Mesenchymal stem cell (in vitro differentiated cells and primary cell): ENCODE results near the gene YPEL1.
A peak's percentile ranks its signal among the peaks of the same experiment; 100 is the strongest.

ENCODE experiments used
- DNase-seq: peaks from one replicate; pipeline ENCODE4 v3.0.0-alpha.2; 2013
- H2AFZ ChIP-seq: one replicate; pipeline ENCODE4 v1.6.1; 2013; ENCODE audit warnings: low read depth, mild to moderate bottlenecking, control low read depth, inconsistent platforms, low read length, moderate library complexity
- H2AK5ac ChIP-seq: 2 replicates; pipeline ENCODE4 v1.6.1; 2013; ENCODE audit warnings: low read length, moderate library complexity, mild to moderate bottlenecking, inconsistent platforms; ENCODE audit not compliant: severe bottlenecking
- H2BK120ac ChIP-seq: one replicate; pipeline ENCODE4 v1.6.1; 2013; ENCODE audit warnings: low read depth, mild to moderate bottlenecking, inconsistent platforms, low read length, moderate library complexity
- H2BK12ac ChIP-seq, 2 experiments: one replicate each; pipeline ENCODE4 v1.6.1; 2013; ENCODE audit warnings: inconsistent platforms in 2 of 2, low read length in 2 of 2, mild to moderate bottlenecking in 2 of 2, moderate library complexity in 2 of 2, control low read depth in 1 of 2
- H2BK15ac ChIP-seq: one replicate; pipeline ENCODE4 v1.6.1; 2013; ENCODE audit warnings: mild to moderate bottlenecking, low read depth, inconsistent platforms; ENCODE audit not compliant: poor library complexity, severe bottlenecking
- H2BK5ac ChIP-seq: 2 replicates; pipeline ENCODE4 v1.6.1; 2013; ENCODE audit warnings: low read depth, mild to moderate bottlenecking, low read length, control low read depth, inconsistent platforms; ENCODE audit not compliant: poor library complexity, severe bottlenecking
- H3K14ac ChIP-seq, 2 experiments: one replicate each; pipeline ENCODE4 v1.6.1; 2013; ENCODE audit warnings: inconsistent platforms in 2 of 2, low read length in 2 of 2, control low read depth in 1 of 2, mild to moderate bottlenecking in 1 of 2, moderate library complexity in 1 of 2
- H3K18ac ChIP-seq, 2 experiments: one replicate each; pipeline ENCODE4 v1.6.1; 2013; ENCODE audit warnings: inconsistent platforms in 2 of 2, low read length in 2 of 2, control low read depth in 1 of 2, low read depth in 1 of 2, mild to moderate bottlenecking in 1 of 2
- H3K23ac ChIP-seq, 2 experiments: one replicate each; pipeline ENCODE4 v1.6.1; 2013; ENCODE audit warnings: inconsistent platforms in 2 of 2, low read length in 2 of 2, mild to moderate bottlenecking in 2 of 2, moderate library complexity in 2 of 2, control low read depth in 1 of 2
- H3K27ac ChIP-seq: 2 replicates; pipeline ENCODE4 v1.5.1; 2013; ENCODE audit warnings: mild to moderate bottlenecking, moderate library complexity, low read length, control low read depth, inconsistent platforms; ENCODE audit not compliant: poor library complexity, severe bottlenecking
- H3K27me3 ChIP-seq, 2 experiments: 2 replicates each; pipeline versions ENCODE4 v1.6.1 to v1.7.0; 2013; ENCODE audit warnings: low read length in 2 of 2, mild to moderate bottlenecking in 2 of 2, moderate library complexity in 2 of 2, control low read depth in 1 of 2, inconsistent platforms in 1 of 2; ENCODE audit not compliant: control insufficient read depth in 1 of 2, insufficient read depth in 1 of 2
- H3K36me3 ChIP-seq, 2 experiments: 2 replicates each; pipeline versions ENCODE4 v1.6.1 to v1.7.0; 2013; ENCODE audit warnings: low read length in 2 of 2, control low read depth in 1 of 2, inconsistent platforms in 1 of 2, low read depth in 1 of 2, mild to moderate bottlenecking in 1 of 2; ENCODE audit not compliant: insufficient read depth in 2 of 2, control insufficient read depth in 1 of 2
- H3K4ac ChIP-seq, 2 experiments: one replicate each; pipeline ENCODE4 v1.6.1; 2013; ENCODE audit warnings: inconsistent platforms in 2 of 2, low read length in 2 of 2, mild to moderate bottlenecking in 2 of 2, moderate library complexity in 2 of 2, control low read depth in 1 of 2, low read depth in 1 of 2
- H3K4me1 ChIP-seq: 2 replicates; pipeline ENCODE4 v1.6.1; 2013; ENCODE audit warnings: low read depth, low read length, control low read depth; ENCODE audit not compliant: control insufficient read depth, insufficient read depth
- H3K4me2 ChIP-seq: 2 replicates; pipeline ENCODE4 v1.6.1; 2013; ENCODE audit warnings: low read length, mild to moderate bottlenecking, inconsistent platforms; ENCODE audit not compliant: poor library complexity, severe bottlenecking
- H3K4me3 ChIP-seq, 2 experiments: 2 replicates each; pipeline versions ENCODE4 v1.5.1 to v1.7.0; 2013; ENCODE audit warnings: low read length in 2 of 2, mild to moderate bottlenecking in 2 of 2, control low read depth in 1 of 2, low read depth in 1 of 2; ENCODE audit not compliant: insufficient read depth in 1 of 2
- H3K79me1 ChIP-seq: replicated peaks from 2 replicates; pipeline ENCODE4 v1.6.1; 2013; ENCODE audit warnings: mild to moderate bottlenecking, control low read depth, low read length, inconsistent platforms; ENCODE audit not compliant: poor library complexity, severe bottlenecking
- H3K9ac ChIP-seq: 2 replicates; pipeline ENCODE4 v1.7.0; 2013; ENCODE audit warnings: mild to moderate bottlenecking, low read length, moderate library complexity
- H3K9me3 ChIP-seq: 2 replicates; pipeline ENCODE4 v1.7.0; 2013; ENCODE audit warnings: mild to moderate bottlenecking, low read length; ENCODE audit not compliant: control insufficient read depth
- H4K8ac ChIP-seq: one replicate; pipeline ENCODE4 v1.6.1; 2013; ENCODE audit warnings: inconsistent platforms, mild to moderate bottlenecking, low read length, moderate library complexity
- H4K91ac ChIP-seq: one replicate; pipeline ENCODE4 v1.6.1; 2013; ENCODE audit warnings: mild to moderate bottlenecking, low read length, inconsistent platforms
- WGBS: methylation state at CpG from one replicate; pipeline ENCODE4 v1.1.7; 2013; ENCODE audit warnings: mixed read lengths; 5-methylcytosine and 5-hydroxymethylcytosine counted together

YPEL1 gene

DNA sequence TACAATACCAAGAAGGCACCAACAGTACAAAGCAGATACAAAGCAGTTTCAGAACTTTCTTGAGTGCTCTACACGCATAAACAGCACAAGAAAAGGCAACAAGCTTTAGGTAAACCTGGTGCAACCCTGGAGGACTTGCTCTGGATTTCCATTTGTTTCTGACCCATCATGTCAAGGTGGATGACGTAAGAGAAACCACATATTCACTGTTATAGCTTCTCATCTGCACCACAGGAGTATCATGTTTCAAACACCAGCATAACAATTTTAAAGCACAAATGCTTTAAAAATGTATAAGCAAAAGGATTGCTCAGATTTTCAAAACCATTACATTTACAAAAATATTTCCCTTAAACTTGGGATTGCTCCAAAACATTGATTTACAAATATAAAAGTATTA, 25.0 kb upstream of the YPEL1 start:
- no peak overlapping the region for H3K4me3 ChIP-seq
- peaks cover 12% of the 10 kb centered on the region for H3K79me1 ChIP-seq
- no peak overlapping the region for H2BK12ac ChIP-seq
- H2BK5ac ChIP-seq = no peak overlapping the region
- no peak overlapping the region for H3K4me2 ChIP-seq
- H3K9me3 ChIP-seq = no peaks in the 10 kb centered on the region
- H2AFZ ChIP-seq = no peak overlapping the region
- 93% methylated on average over 2 of the region's 2 CpGs for WGBS
- no peak overlapping the region for H3K9ac ChIP-seq
- no peak overlapping the region for H3K27ac ChIP-seq
- H4K8ac ChIP-seq = no peak overlapping the region
- H3K36me3 ChIP-seq = peaks cover 44 to 72% of the 10 kb centered on the region in 2 experiments
- H2AK5ac ChIP-seq = no peak overlapping the region
- no peak overlapping the region for H3K23ac ChIP-seq
- DNase-seq = peak; percentile 63
- peaks cover 7% of the 10 kb centered on the region for H3K4me1 ChIP-seq
- H4K91ac ChIP-seq = no peak overlapping the region
- no peak overlapping the region for H3K14ac ChIP-seq
- no peak overlapping the region for H2BK120ac ChIP-seq
- H3K18ac ChIP-seq = no peak overlapping the region
- H3K4ac ChIP-seq = no peak overlapping the region
- no peaks in the 10 kb centered on the region for H3K27me3 ChIP-seq
- no peak overlapping the region for H2BK15ac ChIP-seq

DNA sequence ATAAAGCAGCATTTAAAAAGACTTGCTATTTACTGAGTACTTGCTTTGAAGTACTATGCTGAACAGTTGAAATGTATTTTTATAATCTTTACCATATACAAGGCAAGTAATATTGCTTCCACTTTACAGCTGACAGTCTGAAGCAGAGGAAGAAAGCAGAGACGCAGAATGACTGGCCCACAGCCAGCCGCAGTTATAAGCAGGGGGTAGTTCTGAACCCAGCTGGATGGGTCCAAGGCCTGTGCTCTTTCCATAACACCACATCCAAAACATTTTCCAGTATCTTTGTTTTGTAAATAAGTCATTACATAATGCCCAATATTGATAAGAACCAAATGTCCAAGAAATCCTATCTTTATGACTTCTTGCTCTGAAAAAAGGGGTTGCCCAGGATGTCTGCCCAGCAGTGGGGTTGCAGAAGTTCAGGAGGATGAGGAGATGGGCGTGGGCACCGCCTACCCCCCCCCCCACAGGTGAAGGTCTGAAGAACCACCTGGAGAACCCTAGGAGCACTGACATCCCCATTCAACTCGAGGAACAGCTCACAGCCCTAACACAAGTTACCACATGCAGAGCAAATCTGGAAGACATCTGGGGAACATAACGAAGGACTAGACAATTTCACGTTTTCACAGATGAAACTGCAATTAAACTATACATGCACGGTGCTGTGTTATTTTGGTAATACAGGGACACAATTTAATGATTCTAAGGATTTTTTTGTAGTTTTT, 24.2 kb upstream of the YPEL1 start:
- 95% methylated on average over 8 of the region's 8 CpGs for WGBS
- Histone ChIP-seq H3K9ac (no peak overlapping the region), H3K4me3 (no peak overlapping the region), H3K9me3 (no peaks in the 10 kb centered on the region), H3K23ac (no peak overlapping the region), H2BK120ac (no peak overlapping the region), H3K4me2 (no peak overlapping the region), H3K27me3 (no peaks in the 10 kb centered on the region), H3K14ac (no peak overlapping the region), H2BK12ac (no peak overlapping the region), H2AFZ (no peak overlapping the region), H3K27ac (no peak overlapping the region), H4K8ac (no peak overlapping the region), H2BK5ac (no peak overlapping the region), H2BK15ac (no peak overlapping the region), H4K91ac (no peak overlapping the region), H3K79me1 (peaks cover 9% of the 10 kb centered on the region), H3K4me1 (peaks cover 7% of the 10 kb centered on the region), H3K4ac (no peak overlapping the region), H3K18ac (no peak overlapping the region), H2AK5ac (no peak overlapping the region), H3K36me3 (peaks cover 41 to 64% of the 10 kb centered on the region in 2 experiments)
- no peak for DNase-seq

DNA sequence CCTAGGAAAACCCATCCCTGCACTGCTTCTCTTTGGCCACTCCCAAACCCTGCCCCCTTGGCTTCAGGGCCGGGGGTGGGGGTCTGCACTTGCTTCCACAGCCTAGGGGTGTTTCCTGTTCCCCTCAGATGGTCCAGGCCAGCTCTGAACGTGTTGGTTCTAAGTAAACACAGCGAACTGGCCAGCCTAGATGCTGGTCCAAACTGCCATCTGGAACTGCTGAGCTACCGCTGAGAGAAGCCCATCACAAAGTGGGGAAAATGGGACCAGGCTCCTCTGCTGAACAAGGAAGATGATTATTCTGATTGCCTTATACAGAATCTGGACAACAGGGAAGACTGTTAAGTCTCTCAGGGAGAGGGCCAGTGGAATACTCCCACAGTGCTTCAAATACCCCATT, 23.5 kb upstream of the YPEL1 start:
- no peak overlapping the region for H2BK15ac ChIP-seq
- no peak for DNase-seq
- no peak overlapping the region for H3K4me2 ChIP-seq
- H3K79me1 ChIP-seq = peaks cover 10% of the 10 kb centered on the region
- H2BK120ac ChIP-seq = no peak overlapping the region
- no peak overlapping the region for H2AFZ ChIP-seq
- no peak overlapping the region for H3K4ac ChIP-seq
- no peak overlapping the region for H4K91ac ChIP-seq
- H3K23ac ChIP-seq = no peak overlapping the region
- no peak overlapping the region for H2BK12ac ChIP-seq
- H3K9ac ChIP-seq = no peak overlapping the region
- peaks cover 10% of the 10 kb centered on the region for H3K4me1 ChIP-seq
- H2BK5ac ChIP-seq = no peak overlapping the region
- H2AK5ac ChIP-seq = no peak overlapping the region
- no peak overlapping the region for H4K8ac ChIP-seq
- no peak overlapping the region for H3K27ac ChIP-seq
- no peak overlapping the region for H3K18ac ChIP-seq
- 91% methylated on average over 4 of the region's 4 CpGs for WGBS
- peaks cover 41 to 56% of the 10 kb centered on the region in 2 experiments for H3K36me3 ChIP-seq
- H3K4me3 ChIP-seq = no peak overlapping the region
- H3K14ac ChIP-seq = no peak overlapping the region
- no peaks in the 10 kb centered on the region for H3K9me3 ChIP-seq
- no peaks in the 10 kb centered on the region for H3K27me3 ChIP-seq

DNA sequence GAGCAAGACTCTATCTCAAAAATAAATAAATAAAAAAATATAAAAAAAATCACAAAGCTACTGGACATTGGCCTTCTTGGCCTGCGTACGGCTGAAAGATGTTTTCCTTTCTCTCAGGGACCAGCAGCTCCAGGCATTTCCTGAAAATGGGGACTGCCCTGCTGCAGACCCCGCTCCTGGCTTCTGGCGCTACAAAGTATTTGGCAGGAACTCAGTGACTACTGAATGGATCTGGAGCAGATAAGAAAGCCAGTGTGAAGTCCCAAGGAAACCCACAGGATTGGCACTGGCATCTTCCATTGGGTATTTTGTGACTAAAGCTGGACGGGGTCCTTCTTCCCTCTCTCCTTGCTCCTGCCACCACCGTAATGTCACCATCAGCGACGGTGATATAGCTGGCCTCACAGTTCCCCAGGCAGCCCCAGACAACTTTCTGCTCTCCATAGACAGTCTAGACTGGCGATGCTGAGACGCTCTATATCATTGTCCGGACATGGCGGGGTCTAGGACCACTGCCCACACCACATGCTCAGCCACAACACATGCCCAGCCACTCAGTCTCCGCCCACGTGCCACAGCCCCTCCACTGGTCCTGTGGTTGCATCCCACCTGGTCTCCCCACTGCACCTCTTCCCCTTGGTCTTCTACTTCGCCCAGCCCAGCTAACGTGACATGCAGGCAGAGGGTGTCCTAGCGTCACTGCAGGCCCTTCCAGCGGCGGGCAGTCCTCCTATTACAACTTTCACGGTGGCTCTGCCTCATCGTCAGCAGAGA, 22.7 kb upstream of the YPEL1 start:
- 98% methylated on average over 21 of the region's 21 CpGs for WGBS
- Histone ChIP-seq H3K18ac (no peak overlapping the region), H2AFZ (no peak overlapping the region), H3K79me1 (peaks cover 7% of the 10 kb centered on the region), H2BK12ac (no peak overlapping the region), H4K8ac (no peak overlapping the region), H3K27ac (no peak overlapping the region), H3K14ac (no peak overlapping the region), H2BK120ac (no peak overlapping the region), H2BK5ac (no peak overlapping the region), H3K23ac (no peak overlapping the region), H3K4me1 (peaks cover 10% of the 10 kb centered on the region), H3K4me2 (no peak overlapping the region), H3K36me3 (peaks cover 37 to 48% of the 10 kb centered on the region in 2 experiments), H3K9ac (no peak overlapping the region), H3K4ac (no peak overlapping the region), H2BK15ac (no peak overlapping the region), H3K27me3 (no peaks in the 10 kb centered on the region), H3K9me3 (no peaks in the 10 kb centered on the region), H3K4me3 (no peak overlapping the region), H4K91ac (no peak overlapping the region), H2AK5ac (no peak overlapping the region)
- DNase-seq = no peak
